Measurements from ENCODE around the gene FGD5.
A peak's percentile ranks its signal among the peaks of the same experiment; 100 is the strongest.
"Not testable (repeated sequence)": the region's sequence is repeated elsewhere in the genome, so short reads cannot be mapped to it uniquely, and the experiment has no call there.

Gene FGD5

GRCh38 chr3:14804835-14805780, 13.7 kb upstream of the FGD5 start:
- DNase-seq (ENCODE audit: low spot score) = no peak

GRCh38 chr3:14805961-14806537, 12.7 kb upstream of the FGD5 start:
- no peak for DNase-seq (ENCODE audit: low spot score)

- no peak for DNase-seq (ENCODE audit: low spot score)
Measured at GRCh38 chr3:14806641-14807263, 12.0 kb upstream of the FGD5 start.

- DNase-seq (ENCODE audit: low spot score) = no peak
Measured at GRCh38 chr3:14808025-14808424, 10.7 kb upstream of the FGD5 start.

GRCh38 chr3:14808502-14809266, 10.1 kb upstream of the FGD5 start:
- no peak for DNase-seq (ENCODE audit: low spot score)

- DNase-seq (ENCODE audit: low spot score) = not testable (repeated sequence)
Measured at GRCh38 chr3:14809611-14810010, 9.2 kb upstream of the FGD5 start.

GRCh38 chr3:14810070-14810791, 8.5 kb upstream of the FGD5 start:
- peak; percentile 45 for DNase-seq (ENCODE audit: low spot score)

- no peak for DNase-seq (ENCODE audit: low spot score)
Measured at GRCh38 chr3:14810801-14811661, 7.7 kb upstream of the FGD5 start.

GRCh38 chr3:14811684-14812083, 7.1 kb upstream of the FGD5 start:
- DNase-seq (ENCODE audit: low spot score) = no peak

- DNase-seq (ENCODE audit: low spot score) = no peak
Measured at GRCh38 chr3:14812196-14812790, 6.5 kb upstream of the FGD5 start.

- no peak for DNase-seq (ENCODE audit: low spot score)
Measured at GRCh38 chr3:14814411-14814871, 4.3 kb upstream of the FGD5 start.

GRCh38 chr3:14816359-14816758, 2.4 kb upstream of the FGD5 start:
- no peak for DNase-seq (ENCODE audit: low spot score)

- no peak for DNase-seq (ENCODE audit: low spot score)
Measured at GRCh38 chr3:14819671-14820070, 909 bp downstream of the FGD5 start.

GRCh38 chr3:14820156-14820555, 1.4 kb downstream of the FGD5 start:
- DNase-seq (ENCODE audit: low spot score) = no peak

GRCh38 chr3:14821151-14821550, 2.4 kb downstream of the FGD5 start:
- DNase-seq (ENCODE audit: low spot score) = no peak

GRCh38 chr3:14822134-14822533, 3.4 kb downstream of the FGD5 start:
- DNase-seq (ENCODE audit: low spot score) = no peak

GRCh38 chr3:14822670-14823390, 4.1 kb downstream of the FGD5 start:
- no peak for DNase-seq (ENCODE audit: low spot score)

- DNase-seq (ENCODE audit: low spot score) = no peak
Measured at GRCh38 chr3:14823393-14823792, 4.6 kb downstream of the FGD5 start.

- no peak for DNase-seq (ENCODE audit: low spot score)
Measured at GRCh38 chr3:14823910-14824629, 5.3 kb downstream of the FGD5 start.

Data from AG20443 (cell line).